Measurements from ENCODE around the gene TGIF1. TPM values are rescaled to one million over a fixed set of nuclear protein-coding genes. Genes with fewer than 3 reads are reported as not detected.

The TGIF1 gene
- total and polyA plus RNA-seq, 2 donors (not counting 1 experiment from before 2014, with no cell fraction given): 30.4 to 140 TPM

GRCh38 chr18:3466872-3467271 is 16.9 kb downstream of the TGIF1 start:
- H3K27ac Mint-ChIP-seq: no peak overlapping the region
- no peak for ATAC-seq (ENCODE audit: low read depth)
- Histone ChIP-seq H3K27me3 (replicated peaks in 1 of 4; ENCODE audit: control extremely low read depth in 1 of 4, control insufficient read depth in 3 of 4, insufficient read depth in 4 of 4, low read length in 3 of 4) (no peaks in the 10 kb centered on the region), H3K4me2 (replicated peaks; ENCODE audit: low read depth, low read length, poor library complexity, severe bottlenecking) (no peak overlapping the region), H3K4me1 (ENCODE audit: control insufficient read depth in 2 of 2, insufficient read depth in 2 of 2, low read length in 2 of 2) (peaks cover 0 to 4% of the 10 kb centered on the region in 2 donors), H3K4me3 (ENCODE audit: control extremely low read depth in 1 of 5, extremely low read depth in 1 of 5, insufficient read depth in 1 of 5, low read depth in 2 of 5, low read length in 4 of 5) (no peak overlapping the region), H2AFZ (ENCODE audit: insufficient read depth, low read depth, low read length, poor library complexity, severe bottlenecking) (no peak overlapping the region), H3K9ac (ENCODE audit: low read length) (no peak overlapping the region), H4K20me1 (ENCODE audit: control insufficient read depth, insufficient read depth, low read length, poor library complexity, severe bottlenecking) (no peaks in the 10 kb centered on the region), H3K36me3 (replicated peaks in 1 of 2; ENCODE audit: control extremely low read depth in 1 of 2, control insufficient read depth in 1 of 2, extremely low read depth in 1 of 2, insufficient read depth in 2 of 2, low read length in 1 of 2) (no peaks in the 10 kb centered on the region), H3K9me3 (ENCODE audit: control extremely low read depth in 1 of 3, control insufficient read depth in 2 of 3, insufficient read depth in 1 of 3, low read length in 2 of 3) (peaks cover 0 to 2% (median 2%) of the 10 kb centered on the region in 3 donors), H3K79me2 (ENCODE audit: control insufficient read depth, insufficient read depth, low read length) (peaks cover 3% of the 10 kb centered on the region), H3K27ac (ENCODE audit: low read length in 2 of 2) (no peak overlapping the region)
- CTCF ChIA-PET: interaction anchor here (0.8 to 2.8 kb wide), 6 partner anchors 9 to 127 kb away, joined by 3 to 18 read pairs (median 6); no protein-coding TSS in a partner anchor
- peaks cover 4% of the 10 kb centered on the region for H3K4me1 Mint-ChIP-seq
- 0% methylated on average over 2 of the region's 2 CpGs for WGBS (ENCODE audit: insufficient coverage)
- H3K4me3 Mint-ChIP-seq: no peak overlapping the region
- no peaks in the 10 kb centered on the region for H3K27me3 Mint-ChIP-seq
- TF ChIP-seq CTCF (IDR thresholded peaks at IDR 0.05) (no peak), EZH2 (IDR thresholded peaks at IDR 0.05; ENCODE audit: borderline replicate concordance, insufficient read depth, low read depth, low read length, poor library complexity, severe bottlenecking) (no peak)
- intact Hi-C loops (cut with micrococcal nuclease): no loop called here
- POLR2A ChIA-PET: interaction anchor here (0.8 kb wide), 1 partner anchor 14 kb away, joined by 4 read pairs; no protein-coding TSS in a partner anchor
- no peak for DNase-seq
- H3K9me3 Mint-ChIP-seq (ENCODE audit: insufficient read depth): peaks cover 3% of the 10 kb centered on the region

GRCh38 chr18:3468066-3468705 is 18.2 kb downstream of the TGIF1 start:
- H3K9ac ChIP-seq (ENCODE audit: low read length): no peak overlapping the region
- Mint-ChIP-seq H3K9me3 (ENCODE audit: insufficient read depth) (no peaks in the 10 kb centered on the region), H3K4me3 (no peak overlapping the region), H3K27me3 (no peaks in the 10 kb centered on the region), H3K4me1 (peaks cover 7% of the 10 kb centered on the region), H3K27ac (no peak overlapping the region)
- H3K27ac ChIP-seq (ENCODE audit: low read length in 2 of 2): no peak overlapping the region
- CTCF ChIA-PET: interaction anchor here (0.8 to 2.7 kb wide), 4 partner anchors 11 to 127 kb away, joined by 3 to 7 read pairs (median 3); no protein-coding TSS in a partner anchor
- intact Hi-C loops (cut with micrococcal nuclease): no loop called here
- H3K4me1 ChIP-seq (ENCODE audit: control insufficient read depth in 2 of 2, insufficient read depth in 2 of 2, low read length in 2 of 2): peaks cover 0 to 7% of the 10 kb centered on the region in 2 donors
- ATAC-seq (ENCODE audit: low read depth) (no peak), DNase-seq (no peak)
- H3K4me3 ChIP-seq (ENCODE audit: control extremely low read depth in 1 of 5, extremely low read depth in 1 of 5, insufficient read depth in 1 of 5, low read depth in 2 of 5, low read length in 4 of 5): no peak overlapping the region
- H3K79me2 ChIP-seq (ENCODE audit: control insufficient read depth, insufficient read depth, low read length): no peaks in the 10 kb centered on the region
- TF ChIP-seq EZH2 (IDR thresholded peaks at IDR 0.05; ENCODE audit: borderline replicate concordance, insufficient read depth, low read depth, low read length, poor library complexity, severe bottlenecking) (no peak), CTCF (IDR thresholded peaks at IDR 0.05) (no peak)
- 98% methylated on average over 8 of the region's 9 CpGs for WGBS (ENCODE audit: insufficient coverage)
- H3K27me3 ChIP-seq (replicated peaks in 1 of 4; ENCODE audit: control extremely low read depth in 1 of 4, control insufficient read depth in 3 of 4, insufficient read depth in 4 of 4, low read length in 3 of 4): no peaks in the 10 kb centered on the region
- POLR2A ChIA-PET: interaction anchor here (0.7 kb wide), 1 partner anchor 135 kb away, joined by 9 read pairs; no protein-coding TSS in a partner anchor
- no peak overlapping the region for H3K4me2 ChIP-seq (replicated peaks; ENCODE audit: low read depth, low read length, poor library complexity, severe bottlenecking)
- no peak overlapping the region for H2AFZ ChIP-seq (ENCODE audit: insufficient read depth, low read depth, low read length, poor library complexity, severe bottlenecking)
- no peaks in the 10 kb centered on the region for H3K9me3 ChIP-seq (ENCODE audit: control extremely low read depth in 1 of 3, control insufficient read depth in 2 of 3, insufficient read depth in 1 of 3, low read length in 2 of 3)
- H4K20me1 ChIP-seq (ENCODE audit: control insufficient read depth, insufficient read depth, low read length, poor library complexity, severe bottlenecking): no peaks in the 10 kb centered on the region
- H3K36me3 ChIP-seq (replicated peaks in 1 of 2; ENCODE audit: control extremely low read depth in 1 of 2, control insufficient read depth in 1 of 2, extremely low read depth in 1 of 2, insufficient read depth in 2 of 2, low read length in 1 of 2): no peaks in the 10 kb centered on the region
